LNCAP (cell line): Measurements from ENCODE around the gene LILRB3.
"Not testable (repeated sequence)": the region's sequence is repeated elsewhere in the genome, so short reads cannot be mapped to it uniquely, and the experiment has no call there.

ENCODE experiments used
- TF ChIP-seq, protein P1 (sequence below): fragments of 450-650 bp; IDR thresholded peaks from 2 replicates; pipeline ENCODE4 v1.5.1; 2017; ENCODE audit warnings: mild to moderate bottlenecking

Gene LILRB3

GRCh38 chr19:54222474-54223276 lies at the start of gene LILRB3:
Gene LILRB3 (minus strand): TSS chr19:54223007. CDS start chr19:54222976, 31 bp downstream.
- TF ChIP-seq, protein P1, sequence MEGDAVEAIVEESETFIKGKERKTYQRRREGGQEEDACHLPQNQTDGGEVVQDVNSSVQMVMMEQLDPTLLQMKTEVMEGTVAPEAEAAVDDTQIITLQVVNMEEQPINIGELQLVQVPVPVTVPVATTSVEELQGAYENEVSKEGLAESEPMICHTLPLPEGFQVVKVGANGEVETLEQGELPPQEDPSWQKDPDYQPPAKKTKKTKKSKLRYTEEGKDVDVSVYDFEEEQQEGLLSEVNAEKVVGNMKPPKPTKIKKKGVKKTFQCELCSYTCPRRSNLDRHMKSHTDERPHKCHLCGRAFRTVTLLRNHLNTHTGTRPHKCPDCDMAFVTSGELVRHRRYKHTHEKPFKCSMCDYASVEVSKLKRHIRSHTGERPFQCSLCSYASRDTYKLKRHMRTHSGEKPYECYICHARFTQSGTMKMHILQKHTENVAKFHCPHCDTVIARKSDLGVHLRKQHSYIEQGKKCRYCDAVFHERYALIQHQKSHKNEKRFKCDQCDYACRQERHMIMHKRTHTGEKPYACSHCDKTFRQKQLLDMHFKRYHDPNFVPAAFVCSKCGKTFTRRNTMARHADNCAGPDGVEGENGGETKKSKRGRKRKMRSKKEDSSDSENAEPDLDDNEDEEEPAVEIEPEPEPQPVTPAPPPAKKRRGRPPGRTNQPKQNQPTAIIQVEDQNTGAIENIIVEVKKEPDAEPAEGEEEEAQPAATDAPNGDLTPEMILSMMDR, result not testable (repeated sequence)

- TF ChIP-seq, protein P1, result no peak
Observed at GRCh38 chr19:54271106-54271505, 48.3 kb upstream of the LILRB3 start.

DNA sequence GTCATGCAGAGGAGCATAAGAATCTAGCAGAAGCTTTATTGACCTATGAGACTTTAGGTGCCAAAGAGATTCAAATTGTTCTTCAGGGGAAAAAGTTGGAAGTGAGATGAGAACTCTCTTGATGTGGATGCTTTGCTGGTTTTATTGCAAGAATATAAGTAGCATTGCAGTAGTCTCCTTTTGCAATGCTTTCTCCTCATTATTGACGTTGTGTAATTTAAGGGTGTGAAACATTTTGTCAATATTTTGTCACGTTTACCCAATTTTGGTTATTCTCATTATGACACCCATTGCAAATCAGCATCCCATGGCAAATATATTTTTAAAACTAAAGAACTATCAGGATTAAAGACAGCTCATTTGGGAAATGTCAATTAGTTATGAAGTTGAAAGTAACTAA lies 46.1 kb upstream of the LILRB3 start:
- TF ChIP-seq, protein P1, result no peak

DNA sequence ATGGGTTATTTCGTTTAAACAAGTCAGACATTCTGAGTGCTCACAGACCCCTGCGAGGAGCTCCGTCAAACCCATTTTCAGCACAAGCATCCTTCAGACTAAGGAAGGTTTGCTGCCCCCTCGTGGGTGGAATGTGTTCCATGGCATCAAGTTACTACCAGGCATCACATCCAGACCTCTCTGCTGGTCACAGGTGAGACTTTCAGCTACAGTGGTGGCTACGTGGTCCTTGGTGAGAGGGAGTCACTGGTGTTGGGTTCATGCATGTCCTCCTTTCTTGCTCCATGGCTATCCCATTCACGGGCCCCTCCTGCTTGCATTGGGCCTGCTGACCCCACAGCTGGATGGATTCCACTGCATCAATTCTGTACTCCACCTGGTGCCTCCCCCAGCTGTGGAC lies 43.3 kb upstream of the LILRB3 start:
- TF ChIP-seq, protein P1, result peak; percentile 79

GRCh38 chr19:54262470-54262869 lies 39.7 kb upstream of the LILRB3 start:
- TF ChIP-seq, protein P1, result no peak

DNA sequence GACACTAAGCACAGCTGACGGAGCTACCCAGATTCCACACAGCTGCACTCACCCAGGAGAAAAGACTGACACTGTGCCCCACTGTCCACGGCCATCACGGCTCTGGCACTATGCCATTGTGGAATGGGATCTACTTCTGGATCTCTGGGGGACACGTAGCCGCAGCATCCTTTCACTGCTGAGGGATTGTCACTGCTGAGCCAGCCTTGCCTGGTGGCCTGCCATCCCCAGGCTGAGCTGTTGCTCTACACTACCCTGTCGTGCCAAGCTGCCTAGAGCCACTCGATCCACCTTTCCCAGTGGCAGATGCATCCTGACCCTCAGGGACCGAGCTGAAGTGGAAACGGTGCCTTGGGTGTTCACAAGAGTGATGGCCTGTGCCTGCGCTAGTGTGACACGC lies 39.3 kb upstream of the LILRB3 start:
- TF ChIP-seq, protein P1, result no peak

- TF ChIP-seq, protein P1, result no peak
Observed at GRCh38 chr19:54257116-54257480, 34.3 kb upstream of the LILRB3 start, which contains the start of gene LILRB5. Gene LILRB5 (minus strand): TSS chr19:54257273. CDS start chr19:54257193, 80 bp downstream.
